HEK293 (cell line): Measurements from ENCODE around the gene ZFHX3.

ENCODE experiments used
- GLIS1 ChIP-seq: fragments of 450-650 bp; formaldehyde crosslinking; IDR thresholded peaks from 2 replicates; pipeline ENCODE4 v1.5.1; 2016; ENCODE audit warnings: missing biosample characterization, missing genetic modification characterization
- ZNF701 ChIP-seq: fragments of 450-650 bp; formaldehyde crosslinking; IDR thresholded peaks from 2 replicates; pipeline ENCODE4 v1.5.1; 2016; ENCODE audit warnings: missing biosample characterization, missing genetic modification characterization
- ZNF791 ChIP-seq: fragments of 450-650 bp; formaldehyde crosslinking; IDR thresholded peaks from 2 replicates; pipeline ENCODE4 v1.5.1; 2016; ENCODE audit warnings: missing biosample characterization, missing genetic modification characterization
- TF ChIP-seq, protein P1 (sequence below): fragments of 450-650 bp; formaldehyde crosslinking; IDR thresholded peaks from 2 replicates; pipeline ENCODE4 v1.5.1; 2016; ENCODE audit warnings: missing biosample characterization, missing genetic modification characterization

- no peak for TF ChIP-seq ZNF701 (tag by site-specific recombination)
- TF ChIP-seq, protein P1, sequence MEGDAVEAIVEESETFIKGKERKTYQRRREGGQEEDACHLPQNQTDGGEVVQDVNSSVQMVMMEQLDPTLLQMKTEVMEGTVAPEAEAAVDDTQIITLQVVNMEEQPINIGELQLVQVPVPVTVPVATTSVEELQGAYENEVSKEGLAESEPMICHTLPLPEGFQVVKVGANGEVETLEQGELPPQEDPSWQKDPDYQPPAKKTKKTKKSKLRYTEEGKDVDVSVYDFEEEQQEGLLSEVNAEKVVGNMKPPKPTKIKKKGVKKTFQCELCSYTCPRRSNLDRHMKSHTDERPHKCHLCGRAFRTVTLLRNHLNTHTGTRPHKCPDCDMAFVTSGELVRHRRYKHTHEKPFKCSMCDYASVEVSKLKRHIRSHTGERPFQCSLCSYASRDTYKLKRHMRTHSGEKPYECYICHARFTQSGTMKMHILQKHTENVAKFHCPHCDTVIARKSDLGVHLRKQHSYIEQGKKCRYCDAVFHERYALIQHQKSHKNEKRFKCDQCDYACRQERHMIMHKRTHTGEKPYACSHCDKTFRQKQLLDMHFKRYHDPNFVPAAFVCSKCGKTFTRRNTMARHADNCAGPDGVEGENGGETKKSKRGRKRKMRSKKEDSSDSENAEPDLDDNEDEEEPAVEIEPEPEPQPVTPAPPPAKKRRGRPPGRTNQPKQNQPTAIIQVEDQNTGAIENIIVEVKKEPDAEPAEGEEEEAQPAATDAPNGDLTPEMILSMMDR = no peak
- no peak for TF ChIP-seq GLIS1 (tag by site-specific recombination)
- TF ChIP-seq ZNF791 (tag by site-specific recombination) = no peak
Observed at GRCh38 chr16:72921620-72922019, 126.3 kb downstream of the ZFHX3 start.
